Osteocyte (in vitro differentiated cells): Measurements from ENCODE around the gene MSL2. TPM values are rescaled to one million over a fixed set of nuclear protein-coding genes. Genes with fewer than 3 reads are reported as not detected.
"Not testable (repeated sequence)": the region's sequence is repeated elsewhere in the genome, so short reads cannot be mapped to it uniquely, and the experiment has no call there.

ENCODE experiments used
- DNase-seq: peaks from one replicate; pipeline ENCODE4 v3.0.0; 2021; ENCODE audit warnings: mixed read lengths; ENCODE audit not compliant: unreplicated experiment; ENCODE audit errors: extremely low spot score
- H3K27ac Mint-ChIP-seq: one replicate; pipeline ENCODE4 v1.8.0; 2021; ENCODE audit warnings: mild to moderate bottlenecking, mixed read lengths; ENCODE audit not compliant: unreplicated experiment
- H3K27me3 Mint-ChIP-seq: one replicate; pipeline ENCODE4 v1.8.0; 2021; ENCODE audit warnings: mixed read lengths; ENCODE audit not compliant: unreplicated experiment
- H3K36me3 Mint-ChIP-seq: one replicate; pipeline ENCODE4 v1.8.0; 2021; ENCODE audit warnings: mixed read lengths; ENCODE audit not compliant: unreplicated experiment
- H3K4me1 Mint-ChIP-seq: one replicate; pipeline ENCODE4 v1.8.0; 2021; ENCODE audit warnings: mixed read lengths; ENCODE audit not compliant: unreplicated experiment
- H3K4me3 Mint-ChIP-seq: one replicate; pipeline ENCODE4 v1.8.0; 2021; ENCODE audit warnings: mild to moderate bottlenecking, moderate library complexity, mixed read lengths; ENCODE audit not compliant: unreplicated experiment
- H3K9me3 Mint-ChIP-seq: one replicate; pipeline ENCODE4 v1.8.0; 2021; ENCODE audit warnings: mixed read lengths; ENCODE audit not compliant: unreplicated experiment
- total RNA-seq: library from RNA; stranded (reverse); gene quantifications from 2 replicates; pipeline ENCODE4 v1.2.1, GENCODE V29; 2021
- TF ChIP-seq, protein P1 (sequence below): fragments of 200-600 bp; sonication (generic); IDR thresholded peaks from 2 replicates; pipeline ENCODE4 v1.5.0; 2021; ENCODE audit warnings: antibody characterized with exemption, mild to moderate bottlenecking, moderate library complexity

MSL2 gene
- total RNA-seq, 1 donor from 2014 or later: 28.9 TPM

DNA sequence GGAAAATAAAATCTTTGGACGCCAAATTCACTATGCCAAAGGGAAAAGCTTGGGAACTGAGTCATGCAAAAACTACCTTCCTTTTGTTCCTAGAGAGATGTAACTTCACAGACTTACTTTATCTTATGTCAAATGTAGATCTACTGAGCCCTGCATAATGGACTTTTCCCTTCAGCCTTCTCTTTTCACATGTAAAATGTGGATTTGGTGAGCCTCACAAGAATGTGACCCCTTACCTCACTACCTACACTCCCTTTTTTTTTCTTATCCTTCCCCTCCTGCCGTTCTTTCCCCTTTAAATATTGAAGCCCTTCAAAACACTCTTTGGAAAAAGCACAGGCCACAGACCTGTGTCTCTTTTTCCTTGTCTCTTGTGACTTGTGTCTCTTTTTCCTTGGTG lies 40.0 kb upstream of the MSL2 start:
- peaks cover 16% of the 10 kb centered on the region for H3K4me1 Mint-ChIP-seq
- no peak for DNase-seq
- H3K9me3 Mint-ChIP-seq: no peaks in the 10 kb centered on the region
- no peak overlapping the region for H3K4me3 Mint-ChIP-seq
- H3K27me3 Mint-ChIP-seq: peaks cover 3% of the 10 kb centered on the region
- H3K36me3 Mint-ChIP-seq: no peaks in the 10 kb centered on the region
- TF ChIP-seq, protein P1, sequence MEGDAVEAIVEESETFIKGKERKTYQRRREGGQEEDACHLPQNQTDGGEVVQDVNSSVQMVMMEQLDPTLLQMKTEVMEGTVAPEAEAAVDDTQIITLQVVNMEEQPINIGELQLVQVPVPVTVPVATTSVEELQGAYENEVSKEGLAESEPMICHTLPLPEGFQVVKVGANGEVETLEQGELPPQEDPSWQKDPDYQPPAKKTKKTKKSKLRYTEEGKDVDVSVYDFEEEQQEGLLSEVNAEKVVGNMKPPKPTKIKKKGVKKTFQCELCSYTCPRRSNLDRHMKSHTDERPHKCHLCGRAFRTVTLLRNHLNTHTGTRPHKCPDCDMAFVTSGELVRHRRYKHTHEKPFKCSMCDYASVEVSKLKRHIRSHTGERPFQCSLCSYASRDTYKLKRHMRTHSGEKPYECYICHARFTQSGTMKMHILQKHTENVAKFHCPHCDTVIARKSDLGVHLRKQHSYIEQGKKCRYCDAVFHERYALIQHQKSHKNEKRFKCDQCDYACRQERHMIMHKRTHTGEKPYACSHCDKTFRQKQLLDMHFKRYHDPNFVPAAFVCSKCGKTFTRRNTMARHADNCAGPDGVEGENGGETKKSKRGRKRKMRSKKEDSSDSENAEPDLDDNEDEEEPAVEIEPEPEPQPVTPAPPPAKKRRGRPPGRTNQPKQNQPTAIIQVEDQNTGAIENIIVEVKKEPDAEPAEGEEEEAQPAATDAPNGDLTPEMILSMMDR: no peak
- H3K27ac Mint-ChIP-seq: no peak overlapping the region

DNA sequence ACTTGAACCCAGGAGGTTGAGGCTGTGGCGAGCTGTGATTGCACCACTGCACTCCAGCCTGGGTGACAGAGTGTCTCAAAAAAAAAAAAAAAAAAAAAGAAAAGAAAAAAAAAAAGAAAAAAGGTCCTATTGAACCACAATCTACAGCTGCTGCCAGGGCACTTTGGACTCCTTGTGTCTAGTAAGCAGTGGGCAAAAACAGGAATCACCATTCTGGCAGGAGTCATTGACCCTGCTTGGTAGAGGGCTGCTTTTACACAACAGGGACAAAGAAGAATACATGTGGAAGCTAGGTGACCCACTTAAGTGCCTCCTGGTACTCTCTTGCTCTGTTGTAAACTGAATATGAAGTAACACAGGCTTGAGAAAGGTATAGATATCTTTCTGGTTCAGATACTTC lies 39.4 kb upstream of the MSL2 start:
- no peak overlapping the region for H3K27ac Mint-ChIP-seq
- H3K9me3 Mint-ChIP-seq: no peaks in the 10 kb centered on the region
- no peaks in the 10 kb centered on the region for H3K36me3 Mint-ChIP-seq
- H3K4me3 Mint-ChIP-seq: no peak overlapping the region
- TF ChIP-seq, protein P1: no peak
- H3K4me1 Mint-ChIP-seq: peaks cover 16% of the 10 kb centered on the region
- H3K27me3 Mint-ChIP-seq: no peaks in the 10 kb centered on the region
- DNase-seq: no peak

DNA sequence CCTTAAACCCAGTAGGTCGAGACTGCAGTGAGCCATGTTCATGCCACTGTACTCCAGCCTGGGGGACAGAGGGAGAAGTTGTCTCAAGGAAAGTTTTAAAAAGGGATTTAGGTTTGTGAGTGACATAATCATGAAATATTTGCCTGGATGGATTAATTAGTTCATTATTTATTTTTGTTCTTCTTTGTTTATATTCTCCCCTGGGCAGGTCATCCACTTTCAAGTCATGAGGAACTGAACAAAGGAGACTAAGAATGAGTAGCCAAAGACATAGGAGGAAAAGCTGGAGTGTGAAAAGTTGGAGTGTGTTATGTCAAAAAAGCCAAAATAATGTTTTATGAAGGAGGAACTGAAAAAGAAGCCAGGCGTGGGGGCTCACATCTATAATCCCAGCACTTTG lies 36.3 kb upstream of the MSL2 start:
- Mint-ChIP-seq H3K27me3 (no peaks in the 10 kb centered on the region), H3K4me1 (no peaks in the 10 kb centered on the region), H3K27ac (no peak overlapping the region), H3K9me3 (no peaks in the 10 kb centered on the region), H3K36me3 (no peaks in the 10 kb centered on the region), H3K4me3 (no peak overlapping the region)
- no peak for DNase-seq
- TF ChIP-seq, protein P1: no peak

DNA sequence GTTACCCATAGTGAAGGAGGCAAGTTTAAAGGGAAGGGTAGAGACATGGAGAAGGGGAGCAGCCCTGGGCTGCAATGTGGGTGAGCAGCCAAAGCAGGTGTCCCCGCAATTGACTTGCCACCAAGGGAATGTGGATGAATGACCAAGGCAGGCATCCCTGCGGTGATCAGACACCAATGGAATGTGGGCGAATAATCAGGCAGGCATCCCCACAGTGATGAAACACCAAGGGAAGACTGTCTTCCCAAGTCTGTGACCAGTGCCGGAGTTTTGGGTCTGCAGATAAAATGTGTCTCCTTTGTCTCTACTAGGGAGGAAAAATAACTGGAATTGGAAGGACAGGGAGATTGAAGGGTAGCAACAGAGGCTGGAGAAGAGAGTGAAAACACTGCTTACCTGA lies 26.6 kb upstream of the MSL2 start:
- not testable (repeated sequence) for DNase-seq, H3K9me3 Mint-ChIP-seq, H3K27ac Mint-ChIP-seq, H3K4me1 Mint-ChIP-seq, H3K36me3 Mint-ChIP-seq, H3K4me3 Mint-ChIP-seq
- H3K27me3 Mint-ChIP-seq: peaks cover 12% of the 10 kb centered on the region

DNA sequence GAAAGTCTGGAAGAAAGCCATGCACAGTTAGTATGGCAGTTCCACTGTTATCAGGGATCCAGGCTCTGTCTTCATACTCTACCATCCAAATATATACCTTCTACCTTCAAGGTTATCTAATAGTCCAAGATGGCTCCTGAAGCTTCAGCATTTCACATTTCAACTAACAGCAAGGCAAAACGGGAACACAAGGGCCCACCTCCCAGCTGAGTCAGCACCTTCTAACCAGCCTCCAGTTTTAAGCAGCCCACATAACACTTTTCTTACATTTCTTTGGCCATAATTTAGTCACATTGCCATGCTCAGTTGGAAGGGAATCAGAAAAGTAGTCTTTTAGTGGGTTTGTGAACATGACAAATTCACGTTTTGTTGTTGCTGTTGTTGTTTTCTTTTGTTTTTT lies 15.4 kb upstream of the MSL2 start:
- no peaks in the 10 kb centered on the region for H3K9me3 Mint-ChIP-seq
- H3K27ac Mint-ChIP-seq: no peak overlapping the region
- no peak for DNase-seq
- peaks cover 4% of the 10 kb centered on the region for H3K27me3 Mint-ChIP-seq
- no peak overlapping the region for H3K4me3 Mint-ChIP-seq
- H3K36me3 Mint-ChIP-seq: no peaks in the 10 kb centered on the region
- TF ChIP-seq, protein P1: no peak
- H3K4me1 Mint-ChIP-seq: peaks cover 4% of the 10 kb centered on the region

DNA sequence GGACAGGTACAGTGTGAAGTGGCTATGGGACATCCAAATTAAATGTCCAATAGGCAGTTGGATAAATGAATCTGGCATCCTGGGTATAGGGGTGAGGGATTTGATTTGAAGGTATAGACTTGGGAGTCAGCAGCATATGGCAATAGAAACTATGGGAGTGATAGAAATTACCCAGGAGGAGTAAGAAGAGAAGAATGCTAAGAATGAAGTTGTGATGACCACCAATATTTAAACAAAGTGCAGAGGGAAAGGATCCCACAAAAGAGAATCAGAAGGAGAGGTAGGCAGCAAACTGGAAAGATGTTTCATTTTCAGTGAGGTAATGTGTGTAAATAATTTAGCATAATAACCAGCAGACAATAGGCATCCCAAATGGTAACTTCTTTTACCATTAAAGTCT lies 13.8 kb upstream of the MSL2 start:
- H3K4me1 Mint-ChIP-seq: peaks cover 4% of the 10 kb centered on the region
- no peaks in the 10 kb centered on the region for H3K9me3 Mint-ChIP-seq
- peaks cover 9% of the 10 kb centered on the region for H3K27me3 Mint-ChIP-seq
- no peaks in the 10 kb centered on the region for H3K36me3 Mint-ChIP-seq
- no peak overlapping the region for H3K27ac Mint-ChIP-seq
- no peak overlapping the region for H3K4me3 Mint-ChIP-seq
- DNase-seq: no peak
- TF ChIP-seq, protein P1: no peak
